Smooth muscle cell (in vitro differentiated cells): ENCODE results near the gene KRTAP4-8. TPM values are rescaled to one million over a fixed set of nuclear protein-coding genes. Genes with fewer than 3 reads are reported as not detected.
"Not testable (repeated sequence)": the region's sequence is repeated elsewhere in the genome, so short reads cannot be mapped to it uniquely, and the experiment has no call there.

Experiments
- DNase-seq: peaks from one replicate; lab custom pipeline; 2025; ENCODE audit not compliant: unreplicated experiment; lab: John Stamatoyannopoulos, UW
- H2AFZ ChIP-seq: fragments of 200-600 bp; sonication (generic); 2 replicates; pipeline ENCODE4 v1.6.0; 2016; ENCODE audit warnings: antibody characterized with exemption, low read depth, mild to moderate bottlenecking
- H3F3A ChIP-seq: fragments of 200-600 bp; sonication (generic); 2 replicates; pipeline ENCODE4 v1.6.0; 2017; ENCODE audit warnings: antibody characterized with exemption, low read depth
- H3K27ac ChIP-seq: fragments of 200-600 bp; sonication (generic); 2 replicates; pipeline ENCODE4 v1.5.1; 2016; ENCODE audit warnings: low read depth, mild to moderate bottlenecking
- H3K27me3 ChIP-seq: fragments of 200-600 bp; sonication (generic); 2 replicates; pipeline ENCODE4 v1.6.1; 2016; ENCODE audit warnings: low read depth, mild to moderate bottlenecking
- H3K36me3 ChIP-seq: fragments of 200-600 bp; sonication (generic); 2 replicates; pipeline ENCODE4 v1.5.1; 2016; ENCODE audit warnings: low read depth
- H3K4me1 ChIP-seq: fragments of 200-600 bp; sonication (generic); 2 replicates; pipeline ENCODE4 v1.5.1; 2016; ENCODE audit warnings: low read depth
- H3K4me2 ChIP-seq: fragments of 200-600 bp; sonication (generic); 2 replicates; pipeline ENCODE4 v1.6.0; 2016; ENCODE audit warnings: mild to moderate bottlenecking
- H3K4me3 ChIP-seq: fragments of 200-600 bp; sonication (generic); 2 replicates; pipeline ENCODE4 v1.5.1; 2016; ENCODE audit warnings: mild to moderate bottlenecking
- H3K79me2 ChIP-seq: fragments of 200-600 bp; sonication (generic); 2 replicates; pipeline ENCODE4 v1.6.0; 2016; ENCODE audit warnings: low read depth, mild to moderate bottlenecking
- H3K9ac ChIP-seq: fragments of 200-600 bp; sonication (generic); 2 replicates; pipeline ENCODE4 v1.6.0; 2016; ENCODE audit warnings: low read depth
- H3K9me3 ChIP-seq: fragments of 200-600 bp; sonication (generic); replicated peaks from 2 replicates; pipeline ENCODE4 v1.5.1; 2016; ENCODE audit warnings: low read depth
- H4K20me1 ChIP-seq: fragments of 200-600 bp; sonication (generic); 2 replicates; pipeline ENCODE4 v1.6.0; 2016; ENCODE audit warnings: low read depth
- WGBS: methylation state at CpG from one replicate; pipeline ENCODE4 v1.1.7; 2016; ENCODE audit warnings: low lambda C conversion rate; 5-methylcytosine and 5-hydroxymethylcytosine counted together
- polyA plus RNA-seq: library from polyadenylated mRNA; unstranded; fragments of >200 nt; fragmentation: Nextera tagmentation; extraction: Ambion mirVana; gene quantifications from 2 replicates; pipeline ENCODE4 v1.2.1, GENCODE V29; 2016
- total RNA-seq: library from RNA; depleted of rRNA; stranded (reverse); fragments of >200 nt; gene quantifications from 2 replicates; pipeline ENCODE4 v1.2.3, GENCODE V29; 2014
- TF ChIP-seq, protein P1 (sequence below): fragments of 200-600 bp; sonication (generic); IDR thresholded peaks from 2 replicates; pipeline ENCODE4 v1.5.1; 2017; ENCODE audit warnings: borderline replicate concordance, mild to moderate bottlenecking, antibody characterized with exemption; ENCODE audit not compliant: insufficient read depth, poor library complexity, severe bottlenecking

KRTAP4-8 gene
- total and polyA plus RNA-seq, 2 experiments from 2014 or later, result not detected

DNA sequence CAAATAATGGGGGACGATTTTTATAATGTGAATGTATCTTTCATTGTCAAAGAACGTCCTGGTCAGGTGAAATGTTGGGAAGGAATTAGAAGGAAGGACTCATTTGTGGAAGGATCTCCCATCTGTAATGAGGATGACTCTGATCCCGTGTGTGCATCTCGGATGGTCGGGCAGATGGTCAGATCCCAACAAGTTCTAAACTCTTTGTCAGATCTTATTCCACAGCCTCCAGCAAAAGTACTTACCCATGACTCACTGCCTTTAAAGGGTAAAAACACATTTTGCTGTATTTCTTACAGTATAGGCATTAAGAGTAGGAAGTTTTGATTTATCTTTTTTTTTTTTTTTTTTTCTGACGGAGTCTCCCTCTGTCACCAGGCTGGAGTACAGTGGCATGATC is 539 bp upstream of the KRTAP4-8 start:
- 72% methylated on average over 6 of the region's 6 CpGs for WGBS
- Histone ChIP-seq H3K4me1 (peaks cover 4% of the 10 kb centered on the region), H3F3A (no peaks in the 10 kb centered on the region), H3K27ac (peak overlapping the region; percentile 39), H3K4me2 (peak overlapping the region; percentile 61), H3K9ac (no peak overlapping the region), H3K79me2 (no peaks in the 10 kb centered on the region), H2AFZ (no peak overlapping the region), H4K20me1 (no peaks in the 10 kb centered on the region), H3K9me3 (no peaks in the 10 kb centered on the region), H3K27me3 (no peaks in the 10 kb centered on the region), H3K36me3 (no peaks in the 10 kb centered on the region), H3K4me3 (no peak overlapping the region)
- TF ChIP-seq, protein P1, sequence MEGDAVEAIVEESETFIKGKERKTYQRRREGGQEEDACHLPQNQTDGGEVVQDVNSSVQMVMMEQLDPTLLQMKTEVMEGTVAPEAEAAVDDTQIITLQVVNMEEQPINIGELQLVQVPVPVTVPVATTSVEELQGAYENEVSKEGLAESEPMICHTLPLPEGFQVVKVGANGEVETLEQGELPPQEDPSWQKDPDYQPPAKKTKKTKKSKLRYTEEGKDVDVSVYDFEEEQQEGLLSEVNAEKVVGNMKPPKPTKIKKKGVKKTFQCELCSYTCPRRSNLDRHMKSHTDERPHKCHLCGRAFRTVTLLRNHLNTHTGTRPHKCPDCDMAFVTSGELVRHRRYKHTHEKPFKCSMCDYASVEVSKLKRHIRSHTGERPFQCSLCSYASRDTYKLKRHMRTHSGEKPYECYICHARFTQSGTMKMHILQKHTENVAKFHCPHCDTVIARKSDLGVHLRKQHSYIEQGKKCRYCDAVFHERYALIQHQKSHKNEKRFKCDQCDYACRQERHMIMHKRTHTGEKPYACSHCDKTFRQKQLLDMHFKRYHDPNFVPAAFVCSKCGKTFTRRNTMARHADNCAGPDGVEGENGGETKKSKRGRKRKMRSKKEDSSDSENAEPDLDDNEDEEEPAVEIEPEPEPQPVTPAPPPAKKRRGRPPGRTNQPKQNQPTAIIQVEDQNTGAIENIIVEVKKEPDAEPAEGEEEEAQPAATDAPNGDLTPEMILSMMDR, result no peak
- DNase-seq, result no peak

DNA sequence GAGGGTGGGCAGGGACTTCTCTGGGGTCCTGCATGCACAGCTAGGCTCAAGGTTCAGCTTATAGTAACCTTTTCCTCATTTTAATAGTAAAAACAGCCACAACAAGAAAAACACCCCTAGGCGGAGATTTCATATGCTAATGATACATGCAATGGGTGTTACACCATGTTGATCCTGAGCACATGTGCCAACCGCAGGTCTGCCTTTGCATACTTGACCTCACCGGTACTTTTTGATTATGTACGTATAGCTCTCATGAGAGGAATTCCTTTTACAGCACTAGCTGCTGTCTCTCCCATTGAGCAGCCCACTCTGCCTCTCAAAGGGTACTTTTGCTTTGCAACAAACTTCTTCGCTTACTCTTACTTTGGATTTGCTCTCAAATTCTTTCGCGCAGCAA is 1.9 kb downstream of the KRTAP4-8 start:
- Histone ChIP-seq H3K79me2 (no peaks in the 10 kb centered on the region), H3K4me3 (no peak overlapping the region), H2AFZ (no peak overlapping the region), H3K27ac (no peak overlapping the region), H4K20me1 (no peaks in the 10 kb centered on the region), H3K27me3 (no peaks in the 10 kb centered on the region), H3K4me2 (no peak overlapping the region), H3K4me1 (peaks cover 4% of the 10 kb centered on the region), H3K9ac (no peak overlapping the region), H3K36me3 (no peaks in the 10 kb centered on the region), H3F3A (no peaks in the 10 kb centered on the region), H3K9me3 (no peaks in the 10 kb centered on the region)
- DNase-seq, result no peak
- TF ChIP-seq, protein P1, result no peak
- 92% methylated on average over 7 of the region's 7 CpGs for WGBS

DNA sequence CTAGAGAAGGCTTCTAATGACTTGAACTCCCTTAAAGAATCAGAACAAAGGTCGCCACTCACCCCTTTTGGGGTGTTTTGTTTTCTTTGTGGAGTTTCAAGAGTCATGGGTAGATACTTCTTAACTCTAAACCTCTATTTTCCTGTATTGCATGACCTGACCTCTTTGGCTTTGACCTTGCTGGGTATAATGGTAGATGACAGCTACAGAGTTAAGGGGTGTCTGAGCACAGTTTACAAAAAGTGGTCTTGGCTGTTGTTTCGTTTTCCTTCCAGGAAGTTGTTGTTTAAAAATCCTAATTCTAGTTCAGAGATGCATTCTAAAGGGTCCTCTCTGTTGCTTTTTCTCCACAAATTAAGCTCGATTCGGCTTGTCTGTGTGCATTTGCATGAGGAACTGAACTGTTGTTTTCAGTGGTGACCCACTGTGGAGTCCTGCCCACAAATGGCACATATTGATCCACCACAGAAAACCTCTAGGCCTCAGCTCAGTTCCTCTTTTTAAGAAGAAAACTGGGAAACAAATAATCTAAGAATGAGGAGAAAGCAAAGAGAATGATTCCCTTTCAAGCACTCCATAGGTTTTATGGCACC is 9.1 kb downstream of the KRTAP4-8 start:
- not testable (repeated sequence) for H2AFZ ChIP-seq, H3F3A ChIP-seq, H3K79me2 ChIP-seq, H3K27me3 ChIP-seq, H4K20me1 ChIP-seq, H3K9ac ChIP-seq, DNase-seq, H3K9me3 ChIP-seq, H3K27ac ChIP-seq, H3K4me3 ChIP-seq, H3K36me3 ChIP-seq, H3K4me2 ChIP-seq, H3K4me1 ChIP-seq
- 75% methylated on average over 4 of the region's 4 CpGs for WGBS

DNA sequence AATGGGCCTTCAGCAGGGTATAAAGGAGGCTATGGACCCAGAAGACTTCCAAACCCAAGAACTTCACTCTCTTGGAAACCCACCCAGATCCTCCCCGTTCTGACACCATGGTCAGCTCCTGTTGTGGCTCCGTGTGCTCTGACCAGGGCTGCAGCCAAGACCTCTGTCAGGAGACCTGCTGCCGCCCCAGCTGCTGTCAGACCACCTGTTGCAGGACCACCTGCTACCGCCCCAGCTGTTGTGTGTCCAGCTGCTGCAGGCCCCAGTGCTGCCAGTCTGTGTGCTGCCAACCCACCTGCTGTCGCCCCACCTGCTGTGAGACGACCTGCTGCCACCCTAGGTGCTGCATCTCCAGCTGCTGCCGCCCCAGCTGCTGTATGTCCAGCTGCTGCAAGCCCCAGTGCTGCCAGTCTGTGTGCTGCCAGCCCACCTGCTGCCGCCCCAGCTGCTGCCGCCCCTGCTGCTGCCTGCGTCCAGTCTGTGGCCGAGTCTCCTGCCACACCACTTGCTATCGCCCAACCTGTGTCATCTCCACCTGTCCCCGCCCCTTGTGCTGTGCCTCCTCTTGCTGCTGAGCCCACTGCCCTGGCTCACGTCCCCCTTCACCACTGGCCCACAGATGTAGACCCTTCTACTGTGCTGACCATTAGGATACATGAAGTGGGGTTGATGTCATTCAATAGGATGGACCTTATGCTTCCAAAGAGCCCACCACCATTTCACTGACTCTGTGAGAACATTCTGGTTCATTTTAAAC is 13.7 kb downstream of the KRTAP4-8 start, which contains the start of gene KRTAP4-7:
TSS of gene KRTAP4-7 (plus strand) at position 51 of the 757 bp plus-strand sequence. CDS start at position 108, 57 bp downstream.
- not testable (repeated sequence) for H4K20me1 ChIP-seq, H3K27me3 ChIP-seq, H3K9ac ChIP-seq, H3K79me2 ChIP-seq, H3F3A ChIP-seq, H3K9me3 ChIP-seq, DNase-seq, H3K4me3 ChIP-seq, H3K36me3 ChIP-seq, H3K4me1 ChIP-seq, H2AFZ ChIP-seq
- 93% methylated on average over 14 of the region's 14 CpGs for WGBS
- peak within 1 kb of the TSS; percentile 57 for H3K27ac ChIP-seq
- H3K4me2 ChIP-seq, result peak within 1 kb of the TSS; percentile 68

DNA sequence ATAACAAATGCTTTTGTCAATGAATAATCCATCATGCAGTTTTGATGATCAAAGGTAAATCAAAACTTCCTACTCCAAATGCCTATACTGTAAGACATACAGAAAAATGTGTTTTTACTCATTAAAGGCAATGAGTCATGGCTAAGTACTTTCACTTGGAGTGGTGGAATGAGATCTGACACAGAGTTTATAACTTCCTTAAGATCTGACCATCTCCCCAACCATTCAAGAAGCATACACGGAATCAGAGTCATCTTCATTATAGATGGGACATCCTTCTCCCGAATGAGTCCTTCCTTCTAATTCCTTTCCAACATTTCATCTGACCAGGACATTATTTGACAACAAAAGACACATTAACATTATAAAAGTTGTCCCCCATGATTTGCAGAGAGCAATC is 14.5 kb downstream of the KRTAP4-8 start:
- H3K27ac ChIP-seq, H3K36me3 ChIP-seq, H3F3A ChIP-seq, H3K4me1 ChIP-seq, H2AFZ ChIP-seq, H3K79me2 ChIP-seq, H3K27me3 ChIP-seq, H4K20me1 ChIP-seq, DNase-seq, H3K4me3 ChIP-seq, H3K9me3 ChIP-seq, H3K9ac ChIP-seq: not testable (repeated sequence)
- peak overlapping the region; percentile 68 for H3K4me2 ChIP-seq
- 19% methylated on average over 2 of the region's 2 CpGs for WGBS
